Measurements from ENCODE around the gene ARPC3. TPM values are rescaled to one million over a fixed set of nuclear protein-coding genes. Genes with fewer than 3 reads are reported as not detected.
"Not testable (repeated sequence)": the region's sequence is repeated elsewhere in the genome, so short reads cannot be mapped to it uniquely, and the experiment has no call there.

ARPC3 gene
- 100 to 1,000 TPM; 260 to 276 TPM for total RNA-seq

- CTCF ChIA-PET: interaction anchor here (0.8 to 5.2 kb wide), 11 partner anchors 9 to 259 kb away, joined by 3 to 52 read pairs (median 4); partner anchors contain the start of genes FAM216A and GPN3
- POLR2A ChIA-PET: interaction anchor here (0.7 to 2.5 kb wide), 9 partner anchors 12 to 169 kb away, joined by 3 to 21 read pairs (median 6); partner anchors contain the start of genes ATP2A2, FAM216A, GPN3 and RAD9B
Measured at GRCh38 chr12:110449799-110450497, at the start of gene ARPC3. Gene ARPC3, minus strand, starts transcription at chr12:110450337. Its CDS starts 77 bp downstream, at chr12:110450260.

GRCh38 chr12:110498984-110499706 lies 49.0 kb upstream of the ARPC3 start:
- ChIA-PET CTCF (interaction anchor here (2.3 kb wide), 1 partner anchor 102 kb away, joined by 8 read pairs; no protein-coding TSS in a partner anchor), POLR2A (interaction anchor here (0.6 kb wide), 1 partner anchor 82 kb away, joined by 4 read pairs; no protein-coding TSS in a partner anchor)

GRCh38 chr12:110475426-110475825 lies 25.3 kb upstream of the ARPC3 start:
- ChIA-PET CTCF (no interaction called here), POLR2A (interaction anchor here (0.6 kb wide), 1 partner anchor 107 kb away, joined by 5 read pairs; no protein-coding TSS in a partner anchor)

- POLR2A ChIA-PET: interaction anchor here (0.6 to 2.1 kb wide), 9 partner anchors 9 to 369 kb away, joined by 3 to 21 read pairs (median 4); partner anchors contain the start of genes ARPC3, PPP1CC, RAD9B and TCTN1
- CTCF ChIA-PET: interaction anchor here (0.9 to 7.5 kb wide), 15 partner anchors 14 to 307 kb away, joined by 3 to 52 read pairs (median 4); partner anchors contain the start of gene ARPC3
Measured at GRCh38 chr12:110468214-110469048, 18.3 kb upstream of the ARPC3 start, which contains the start of the genes FAM216A and GPN3. Gene FAM216A, plus strand, starts transcription at chr12:110468845. Its CDS starts 31 bp downstream, at chr12:110468876. Gene GPN3, minus strand, starts transcription at chr12:110468257. Its CDS starts 54 bp downstream, at chr12:110468203.

- ChIA-PET CTCF (interaction anchor here (0.9 to 7.5 kb wide), 7 partner anchors 14 to 134 kb away, joined by 3 to 52 read pairs (median 4); partner anchors contain the start of gene ARPC3), POLR2A (interaction anchor here (1.0 to 2.1 kb wide), 4 partner anchors 18 to 146 kb away, joined by 4 to 21 read pairs (median 14); partner anchors contain the start of genes ARPC3, RAD9B, TCTN1 and VPS29)
Measured at GRCh38 chr12:110467847-110468213, 17.7 kb upstream of the ARPC3 start.

- CTCF ChIA-PET: interaction anchor here (0.9 to 7.5 kb wide), 3 partner anchors 16 to 147 kb away, joined by 3 to 52 read pairs (median 13); partner anchors contain the start of genes ARPC3 and TCTN1
- POLR2A ChIA-PET: no interaction called here
Measured at GRCh38 chr12:110466791-110467190, 16.7 kb upstream of the ARPC3 start.

GRCh38 chr12:110465765-110466164 lies 15.6 kb upstream of the ARPC3 start:
- POLR2A ChIA-PET: not testable (repeated sequence)
- CTCF ChIA-PET: interaction anchor here (0.6 to 7.5 kb wide), 7 partner anchors 15 to 148 kb away, joined by 3 to 52 read pairs (median 3); partner anchors contain the start of genes ARPC3 and TCTN1

- POLR2A ChIA-PET: no interaction called here
- CTCF ChIA-PET: interaction anchor here (0.8 to 1.6 kb wide), 2 partner anchors 34 to 135 kb away, joined by 3 read pairs; no protein-coding TSS in a partner anchor
Measured at GRCh38 chr12:110465024-110465423, 14.9 kb upstream of the ARPC3 start.

GRCh38 chr12:110461189-110461588 lies 11.1 kb upstream of the ARPC3 start:
- POLR2A ChIA-PET: not testable (repeated sequence)
- CTCF ChIA-PET: interaction anchor here (1.2 kb wide), 1 partner anchor 11 kb away, joined by 4 read pairs; the partner anchor contains the start of gene ARPC3

GRCh38 chr12:110458756-110459155 lies 8.6 kb upstream of the ARPC3 start:
- ChIA-PET POLR2A (interaction anchor here (0.5 to 1.1 kb wide), 2 partner anchors 10 to 19 kb away, joined by 3 to 4 read pairs; partner anchors contain the start of gene FAM216A), CTCF (interaction anchor here (0.6 kb wide), 1 partner anchor 214 kb away, joined by 3 read pairs; no protein-coding TSS in a partner anchor)

GRCh38 chr12:110453569-110454296 lies 3.6 kb upstream of the ARPC3 start:
- ChIA-PET POLR2A (no interaction called here), CTCF (interaction anchor here (1.4 to 1.5 kb wide), 2 partner anchors 15 to 22 kb away, joined by 4 to 5 read pairs; partner anchors contain the start of genes FAM216A and GPN3)

GRCh38 chr12:110451263-110451662 lies 1.1 kb upstream of the ARPC3 start:
- POLR2A ChIA-PET: interaction anchor here (0.9 kb wide), 1 partner anchor 20 kb away, joined by 6 read pairs; no protein-coding TSS in a partner anchor
- CTCF ChIA-PET: interaction anchor here (1.0 to 5.2 kb wide), 3 partner anchors 18 to 151 kb away, joined by 3 to 52 read pairs (median 28); partner anchors contain the start of genes FAM216A and GPN3

- POLR2A ChIA-PET: no interaction called here
- CTCF ChIA-PET: interaction anchor here (1.6 kb wide), 1 partner anchor 13 kb away, joined by 3 read pairs; no protein-coding TSS in a partner anchor
Measured at GRCh38 chr12:110444455-110444854, 5.7 kb downstream of the ARPC3 start.

- ChIA-PET POLR2A (no interaction called here), CTCF (no interaction called here)
Measured at GRCh38 chr12:110436231-110436630, 13.9 kb downstream of the ARPC3 start.

GRCh38 chr12:110431957-110432587 lies 18.1 kb downstream of the ARPC3 start:
- CTCF ChIA-PET: interaction anchor here (0.6 to 1.8 kb wide), 28 partner anchors 11 to 401 kb away, joined by 3 to 26 read pairs (median 4); partner anchors contain the start of genes ANAPC7, ARPC3, FAM216A and GPN3
- POLR2A ChIA-PET: interaction anchor here (0.8 to 1.8 kb wide), 5 partner anchors 11 to 353 kb away, joined by 4 to 6 read pairs (median 4); partner anchors contain the start of genes ARPC3, FAM216A and GPN3

GRCh38 chr12:110429676-110430075 lies 20.5 kb downstream of the ARPC3 start:
- POLR2A ChIA-PET: not testable (repeated sequence)
- CTCF ChIA-PET: interaction anchor here (0.6 to 0.7 kb wide), 2 partner anchors 61 to 123 kb away, joined by 3 read pairs; no protein-coding TSS in a partner anchor

- ChIA-PET CTCF (no interaction called here), POLR2A (no interaction called here)
Measured at GRCh38 chr12:110426406-110426805, 23.7 kb downstream of the ARPC3 start.
